HepG2 (cell line): ENCODE data around the gene CKS1B. TPM values are rescaled to one million over a fixed set of nuclear protein-coding genes. Genes with fewer than 3 reads are reported as not detected.

Experiments used
- ARHGAP35 ChIP-seq: sonication (generic); formaldehyde crosslinking; IDR thresholded peaks from 2 replicates; pipeline ENCODE4 v1.9.0; 2022; ENCODE audit warnings: mild to moderate bottlenecking, inconsistent platforms, moderate library complexity, missing genetic modification reagents, borderline replicate concordance
- CCAR2 ChIP-seq: fragments of 200-400 bp; formaldehyde crosslinking; optimal IDR thresholded peaks from 2 replicates; pipeline ENCODE3; 2018; ENCODE audit warnings: low read depth, mild to moderate bottlenecking, low read length, moderate library complexity
- FOSL2 ChIP-seq: sonication (generic); formaldehyde crosslinking; IDR thresholded peaks from 2 replicates; pipeline ENCODE4 v1.4.0; 2020; ENCODE audit warnings: missing genetic modification reagents
- FOXO1 ChIP-seq: sonication (generic); formaldehyde crosslinking; IDR thresholded peaks from 2 replicates; pipeline ENCODE4 v1.4.0; 2020; ENCODE audit warnings: missing genetic modification reagents
- GTF2F1 ChIP-seq: fragments of 150-350 bp; IDR thresholded peaks from 2 replicates; pipeline ENCODE4 v1.6.1; 2014; ENCODE audit warnings: low read length
- NAIF1 ChIP-seq: sonication (generic); formaldehyde crosslinking; IDR thresholded peaks from 2 replicates; pipeline ENCODE4 v1.5.0; 2020; ENCODE audit warnings: mild to moderate bottlenecking, missing genetic modification reagents, borderline replicate concordance
- NFE2L2 ChIP-seq: fragments of 150-350 bp; IDR thresholded peaks from 2 replicates; pipeline ENCODE4 v1.6.1; 2014; ENCODE audit warnings: low read length
- PAXIP1 ChIP-seq: sonication (generic); formaldehyde crosslinking; conservative IDR thresholded peaks from 2 replicates; pipeline ENCODE4 v1.4.0; 2020; ENCODE audit warnings: mild to moderate bottlenecking, missing genetic modification reagents, moderate library complexity
- SATB2 ChIP-seq: sonication (generic); formaldehyde crosslinking; IDR thresholded peaks from 2 replicates; pipeline ENCODE4 v1.5.0; 2020; ENCODE audit warnings: missing genetic modification reagents
- SCMH1 ChIP-seq: sonication (generic); formaldehyde crosslinking; IDR thresholded peaks from 2 replicates; pipeline ENCODE4 v1.9.0; 2021; ENCODE audit warnings: missing genetic modification reagents, mild to moderate bottlenecking, borderline replicate concordance
- SIX1 ChIP-seq: sonication (generic); formaldehyde crosslinking; IDR thresholded peaks from 2 replicates; pipeline ENCODE4 v1.4.0; 2020; ENCODE audit warnings: missing genetic modification reagents, borderline replicate concordance
- SMARCE1 ChIP-seq: fragments of 450-650 bp; IDR thresholded peaks from 2 replicates; pipeline ENCODE4 v1.6.1; 2017; ENCODE audit warnings: borderline replicate concordance
- TP53 ChIP-seq: sonication (generic); formaldehyde crosslinking; conservative IDR thresholded peaks from 2 replicates; pipeline ENCODE4 v1.4.0; 2020; ENCODE audit warnings: missing genetic modification reagents
- TRIM24 ChIP-seq: sonication (generic); formaldehyde crosslinking; IDR thresholded peaks from 2 replicates; pipeline ENCODE4 v1.8.0; 2022; ENCODE audit warnings: mild to moderate bottlenecking, missing genetic modification reagents
- ZNF101 ChIP-seq: sonication (generic); formaldehyde crosslinking; IDR thresholded peaks from 2 replicates; pipeline ENCODE4 v1.4.0; 2020; ENCODE audit warnings: mild to moderate bottlenecking, low read depth, missing genetic modification reagents, borderline replicate concordance
- ZNF12 ChIP-seq: sonication (generic); formaldehyde crosslinking; IDR thresholded peaks from 2 replicates; pipeline ENCODE4 v1.5.0; 2020; ENCODE audit warnings: missing genetic modification reagents
- ZNF382 ChIP-seq: sonication (generic); formaldehyde crosslinking; IDR thresholded peaks from 2 replicates; pipeline ENCODE4 v1.5.0; 2020; ENCODE audit warnings: missing genetic modification reagents, mild to moderate bottlenecking, borderline replicate concordance
- ZNF549 ChIP-seq: sonication (generic); formaldehyde crosslinking; IDR thresholded peaks from 2 replicates; pipeline ENCODE4 v1.5.0; 2020; ENCODE audit warnings: missing genetic modification reagents
- ZNF572 ChIP-seq: sonication (generic); formaldehyde crosslinking; IDR thresholded peaks from 2 replicates; pipeline ENCODE4 v1.5.1; 2020; ENCODE audit warnings: mild to moderate bottlenecking, missing genetic modification reagents
- ZNF589 ChIP-seq: sonication (generic); formaldehyde crosslinking; conservative IDR thresholded peaks from 2 replicates; pipeline ENCODE4 v1.8.0; 2022; ENCODE audit warnings: mild to moderate bottlenecking, moderate library complexity, missing genetic modification reagents
- polyA plus RNA-seq, 8 experiments: library from polyadenylated mRNA; depleted of rRNA in 3 of 8; stranded (reverse) in 7 of 8; unstranded in 1 of 8; fragments of >200 nt; fragmentation: Illumina TruSeq in 4 of 8; extraction: Trizol in 4 of 8; gene quantifications; 2 replicates each; pipeline versions ENCODE4 v1.2.1 to v1.2.3, GENCODE V29; 2011 to 2016; ENCODE audit warnings: low read depth in 4 of 8, missing spikeins in 1 of 8, mixed read lengths in 1 of 8; ENCODE audit not compliant: insufficient read depth in 1 of 8
- total RNA-seq, 5 experiments: library from RNA; depleted of rRNA; stranded (reverse); fragments of >200 nt; fragmentation: Illumina TruSeq; extraction: Trizol; gene quantifications; 2 replicates each; pipeline ENCODE4 v1.2.3, GENCODE V29; 2016; ENCODE audit warnings: low read depth in 1 of 5
- TF ChIP-seq, protein P1 (sequence below): sonication (generic); formaldehyde crosslinking; IDR thresholded peaks from 2 replicates; pipeline ENCODE4 v1.5.1; 2020; ENCODE audit warnings: missing genetic modification reagents, mild to moderate bottlenecking, borderline replicate concordance
- TF ChIP-seq, protein P2 (sequence below): sonication (generic); formaldehyde crosslinking; IDR thresholded peaks from 2 replicates; pipeline ENCODE4 v1.5.0; 2020; ENCODE audit warnings: mild to moderate bottlenecking, missing genetic modification reagents, borderline replicate concordance
- TF ChIP-seq, protein P3 (sequence below): sonication (generic); formaldehyde crosslinking; IDR thresholded peaks from 2 replicates; pipeline ENCODE4 v1.5.0; 2020; ENCODE audit warnings: missing genetic modification reagents, mild to moderate bottlenecking, borderline replicate concordance

The CKS1B gene
- total and polyA plus RNA-seq, 2 of the 13 experiments (the other 11 are each of a cell fraction or from before 2014, with no cell fraction given), result 217 to 222 TPM

DNA sequence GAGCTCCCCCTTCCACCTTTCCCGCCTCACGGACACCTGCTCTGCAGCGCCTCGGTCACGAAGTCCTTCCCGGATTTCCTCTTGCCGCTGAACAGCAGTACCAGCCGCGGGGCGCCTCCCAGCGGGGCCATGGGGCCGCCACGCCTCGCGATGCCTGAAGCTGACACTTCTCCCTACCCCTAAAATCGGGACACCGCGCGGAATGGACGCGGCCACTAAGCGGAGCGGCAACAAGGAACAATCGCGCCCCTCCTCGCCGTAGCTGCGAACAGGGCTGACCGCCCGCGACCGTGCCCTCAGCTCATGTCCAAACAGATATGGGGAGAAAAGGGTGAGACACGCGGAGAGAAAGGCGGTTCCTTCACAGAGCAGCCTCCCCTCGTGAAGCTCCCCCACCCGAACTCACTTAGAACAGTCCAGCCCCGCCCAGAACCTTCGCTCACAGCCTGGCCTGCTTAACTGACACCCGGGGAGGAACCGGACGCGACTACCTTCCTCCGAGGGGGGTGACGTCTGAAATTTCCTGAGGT is 37.9 kb upstream of the CKS1B start, which contains the start of gene PMVK (continued):
- TF ChIP-seq ZNF101 (CRISPR knock-in tag) (peak; percentile 98; the same call in 1 of the 2 replicates), ZNF382 (CRISPR knock-in tag) (no peak), ZNF549 (CRISPR knock-in tag) (no peak), SMARCE1 (no peak), SCMH1 (CRISPR knock-in tag) (no peak), GTF2F1 (peak; percentile 87; the same call in 1 of the 2 replicates), TP53 (no peak), ZNF572 (CRISPR knock-in tag) (0 out of 2 replicates have a peak, but pooled peaks have one; percentile 75), CCAR2 (no peak), FOXO1 (CRISPR knock-in tag) (peak; percentile 87), ZNF589 (CRISPR knock-in tag) (peak; percentile 100), ZNF12 (CRISPR knock-in tag) (peak; percentile 83; the same call in 1 of the 2 replicates), FOSL2 (CRISPR knock-in tag) (peak; percentile 66), NFE2L2 (no peak), SIX1 (peak; percentile 45; the same call in 1 of the 2 replicates), SATB2 (CRISPR knock-in tag) (peak; percentile 79; the same call in 1 of the 2 replicates), TRIM24 (CRISPR knock-in tag) (no peak), ARHGAP35 (CRISPR knock-in tag) (peak; percentile 98), PAXIP1 (CRISPR knock-in tag) (peak; percentile 77), NAIF1 (CRISPR knock-in tag) (peak; percentile 97)
- TF ChIP-seq, protein P1, sequence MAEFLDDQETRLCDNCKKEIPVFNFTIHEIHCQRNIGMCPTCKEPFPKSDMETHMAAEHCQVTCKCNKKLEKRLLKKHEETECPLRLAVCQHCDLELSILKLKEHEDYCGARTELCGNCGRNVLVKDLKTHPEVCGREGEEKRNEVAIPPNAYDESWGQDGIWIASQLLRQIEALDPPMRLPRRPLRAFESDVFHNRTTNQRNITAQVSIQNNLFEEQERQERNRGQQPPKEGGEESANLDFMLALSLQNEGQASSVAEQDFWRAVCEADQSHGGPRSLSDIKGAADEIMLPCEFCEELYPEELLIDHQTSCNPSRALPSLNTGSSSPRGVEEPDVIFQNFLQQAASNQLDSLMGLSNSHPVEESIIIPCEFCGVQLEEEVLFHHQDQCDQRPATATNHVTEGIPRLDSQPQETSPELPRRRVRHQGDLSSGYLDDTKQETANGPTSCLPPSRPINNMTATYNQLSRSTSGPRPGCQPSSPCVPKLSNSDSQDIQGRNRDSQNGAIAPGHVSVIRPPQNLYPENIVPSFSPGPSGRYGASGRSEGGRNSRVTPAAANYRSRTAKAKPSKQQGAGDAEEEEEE (CRISPR knock-in tag), result peak; percentile 75; the same call in 1 of the 2 replicates
- TF ChIP-seq, protein P2, sequence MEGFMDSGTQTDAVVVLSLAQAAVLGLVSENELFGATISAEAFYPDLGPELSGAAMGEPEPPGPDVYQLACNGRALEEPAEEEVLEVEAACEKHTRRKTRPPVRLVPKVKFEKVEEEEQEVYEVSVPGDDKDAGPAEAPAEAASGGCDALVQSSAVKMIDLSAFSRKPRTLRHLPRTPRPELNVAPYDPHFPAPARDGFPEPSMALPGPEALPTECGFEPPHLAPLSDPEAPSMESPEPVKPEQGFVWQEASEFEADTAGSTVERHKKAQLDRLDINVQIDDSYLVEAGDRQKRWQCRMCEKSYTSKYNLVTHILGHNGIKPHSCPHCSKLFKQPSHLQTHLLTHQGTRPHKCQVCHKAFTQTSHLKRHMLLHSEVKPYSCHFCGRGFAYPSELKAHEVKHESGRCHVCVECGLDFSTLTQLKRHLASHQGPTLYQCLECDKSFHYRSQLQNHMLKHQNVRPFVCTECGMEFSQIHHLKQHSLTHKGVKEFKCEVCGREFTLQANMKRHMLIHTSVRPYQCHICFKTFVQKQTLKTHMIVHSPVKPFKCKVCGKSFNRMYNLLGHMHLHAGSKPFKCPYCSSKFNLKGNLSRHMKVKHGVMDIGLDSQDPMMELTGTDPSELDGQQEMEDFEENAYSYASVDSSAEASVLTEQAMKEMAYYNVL (CRISPR knock-in tag), result peak; percentile 92; the same call in 1 of the 2 replicates
- TF ChIP-seq, protein P3, sequence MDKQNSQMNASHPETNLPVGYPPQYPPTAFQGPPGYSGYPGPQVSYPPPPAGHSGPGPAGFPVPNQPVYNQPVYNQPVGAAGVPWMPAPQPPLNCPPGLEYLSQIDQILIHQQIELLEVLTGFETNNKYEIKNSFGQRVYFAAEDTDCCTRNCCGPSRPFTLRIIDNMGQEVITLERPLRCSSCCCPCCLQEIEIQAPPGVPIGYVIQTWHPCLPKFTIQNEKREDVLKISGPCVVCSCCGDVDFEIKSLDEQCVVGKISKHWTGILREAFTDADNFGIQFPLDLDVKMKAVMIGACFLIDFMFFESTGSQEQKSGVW (CRISPR knock-in tag), result peak; percentile 91; the same call in 1 of the 2 replicates
